Osteoblast (primary cell): ENCODE results near the gene MYO10. TPM values are rescaled to one million over a fixed set of nuclear protein-coding genes. Genes with fewer than 3 reads are reported as not detected.
A peak's percentile ranks its signal among the peaks of the same experiment; 100 is the strongest.

Source experiments
- DNase-seq: peaks from one replicate; pipeline ENCODE4 v3.0.0; 2011; ENCODE audit warnings: low spot score, mixed read lengths; ENCODE audit not compliant: insufficient read length; ENCODE audit errors: missing footprints
- H2AFZ ChIP-seq: 2 replicates; pipeline ENCODE4 v1.6.0; 2011; ENCODE audit warnings: mild to moderate bottlenecking, low read length
- H3K27ac ChIP-seq: 2 replicates; pipeline ENCODE4 v1.5.1; 2011; ENCODE audit warnings: mild to moderate bottlenecking, low read depth, low read length, moderate library complexity
- H3K27me3 ChIP-seq: 2 replicates; pipeline ENCODE4 v1.6.0; 2012; ENCODE audit warnings: mild to moderate bottlenecking, control low read depth, inconsistent platforms, low read length, moderate library complexity; ENCODE audit not compliant: insufficient read depth
- H3K36me3 ChIP-seq: 2 replicates; pipeline ENCODE4 v1.5.1; 2011; ENCODE audit warnings: mild to moderate bottlenecking, low read length, control low read depth, moderate library complexity; ENCODE audit not compliant: insufficient read depth
- H3K4me1 ChIP-seq: 2 replicates; pipeline ENCODE4 v1.5.1; 2011; ENCODE audit warnings: mild to moderate bottlenecking, low read length, control low read depth, moderate library complexity; ENCODE audit not compliant: insufficient read depth
- H3K4me2 ChIP-seq: 2 replicates; pipeline ENCODE4 v1.6.0; 2011; ENCODE audit warnings: mild to moderate bottlenecking, low read length; ENCODE audit not compliant: insufficient read depth
- H3K4me3 ChIP-seq: fragments of 200-600 bp; sonication (generic); 3 replicates; pipeline ENCODE4 v1.5.1; 2012; ENCODE audit warnings: mild to moderate bottlenecking, low read length, inconsistent platforms; ENCODE audit not compliant: insufficient read depth
- H3K79me2 ChIP-seq: 2 replicates; pipeline ENCODE4 v1.6.0; 2012; ENCODE audit warnings: mild to moderate bottlenecking, low read length, control low read depth, inconsistent platforms; ENCODE audit not compliant: insufficient read depth
- H3K9me3 ChIP-seq: 2 replicates; pipeline ENCODE4 v1.5.1; 2011; ENCODE audit warnings: low read depth, low read length, control low read depth
- H4K20me1 ChIP-seq: 2 replicates; pipeline ENCODE4 v1.6.0; 2012; ENCODE audit warnings: mild to moderate bottlenecking, low read length, control low read depth; ENCODE audit not compliant: insufficient read depth
- total RNA-seq: library from RNA; depleted of rRNA; stranded (reverse); fragments of >200 nt; gene quantifications from 2 replicates; pipeline ENCODE4 v1.2.3, GENCODE V29; 2012
- TF ChIP-seq, protein P1 (sequence below): IDR thresholded peaks from 2 replicates; pipeline ENCODE4 v1.5.1; 2011; ENCODE audit warnings: mild to moderate bottlenecking, low read depth, low read length, moderate library complexity; ENCODE audit errors: extremely low read depth

MYO10 gene
- total RNA-seq, 1 donor, result 40.9 TPM

DNA sequence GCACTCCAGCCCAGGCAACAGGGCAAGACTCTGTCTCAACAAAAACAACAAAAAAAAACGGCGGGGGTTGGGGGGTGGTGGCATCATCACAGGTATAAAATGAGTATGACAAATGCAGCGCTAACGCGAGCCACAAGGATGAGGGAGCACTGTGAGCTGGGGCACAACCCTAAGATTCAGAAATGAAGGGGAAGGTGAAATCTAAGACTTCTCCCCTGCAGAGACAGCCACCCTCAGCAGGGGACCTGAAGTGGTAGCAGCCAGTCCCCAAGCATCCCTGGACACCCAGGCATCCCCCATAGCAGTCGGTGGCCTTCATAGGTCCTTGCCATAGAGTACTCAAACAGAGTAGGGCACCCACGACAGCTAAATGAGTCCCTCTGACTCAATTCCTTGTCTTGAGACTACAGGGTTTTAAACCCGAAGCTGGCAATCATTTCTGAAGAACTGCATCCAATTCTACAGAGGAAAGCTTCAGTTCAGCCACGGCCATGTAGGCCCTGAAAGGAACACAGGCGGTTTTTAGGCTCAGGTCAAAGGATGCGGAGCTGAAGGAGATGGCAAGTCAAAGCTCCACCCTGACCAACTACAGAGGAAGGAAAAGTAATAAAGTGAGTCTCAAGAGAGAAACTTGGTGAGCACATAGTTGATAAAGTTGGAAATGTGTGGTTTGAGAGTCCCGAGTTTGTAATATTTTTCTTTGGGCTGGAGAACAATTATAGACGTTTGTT is 50.3 kb downstream of the MYO10 start:
- peak overlapping the region; percentile 88 for H3K27ac ChIP-seq
- H4K20me1 ChIP-seq, result peaks cover 29% of the 10 kb centered on the region
- H3K36me3 ChIP-seq, result no peaks in the 10 kb centered on the region
- no peaks in the 10 kb centered on the region for H3K9me3 ChIP-seq
- TF ChIP-seq, protein P1, sequence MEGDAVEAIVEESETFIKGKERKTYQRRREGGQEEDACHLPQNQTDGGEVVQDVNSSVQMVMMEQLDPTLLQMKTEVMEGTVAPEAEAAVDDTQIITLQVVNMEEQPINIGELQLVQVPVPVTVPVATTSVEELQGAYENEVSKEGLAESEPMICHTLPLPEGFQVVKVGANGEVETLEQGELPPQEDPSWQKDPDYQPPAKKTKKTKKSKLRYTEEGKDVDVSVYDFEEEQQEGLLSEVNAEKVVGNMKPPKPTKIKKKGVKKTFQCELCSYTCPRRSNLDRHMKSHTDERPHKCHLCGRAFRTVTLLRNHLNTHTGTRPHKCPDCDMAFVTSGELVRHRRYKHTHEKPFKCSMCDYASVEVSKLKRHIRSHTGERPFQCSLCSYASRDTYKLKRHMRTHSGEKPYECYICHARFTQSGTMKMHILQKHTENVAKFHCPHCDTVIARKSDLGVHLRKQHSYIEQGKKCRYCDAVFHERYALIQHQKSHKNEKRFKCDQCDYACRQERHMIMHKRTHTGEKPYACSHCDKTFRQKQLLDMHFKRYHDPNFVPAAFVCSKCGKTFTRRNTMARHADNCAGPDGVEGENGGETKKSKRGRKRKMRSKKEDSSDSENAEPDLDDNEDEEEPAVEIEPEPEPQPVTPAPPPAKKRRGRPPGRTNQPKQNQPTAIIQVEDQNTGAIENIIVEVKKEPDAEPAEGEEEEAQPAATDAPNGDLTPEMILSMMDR, result no peak
- peaks cover 92% of the 10 kb centered on the region for H3K79me2 ChIP-seq
- DNase-seq, result peak; percentile 81
- peaks cover 52% of the 10 kb centered on the region for H3K4me1 ChIP-seq
- H3K27me3 ChIP-seq, result no peaks in the 10 kb centered on the region
- peak overlapping the region; percentile 9 for H3K4me3 ChIP-seq
- no peak overlapping the region for H2AFZ ChIP-seq
- H3K4me2 ChIP-seq, result peak overlapping the region; percentile 58

DNA sequence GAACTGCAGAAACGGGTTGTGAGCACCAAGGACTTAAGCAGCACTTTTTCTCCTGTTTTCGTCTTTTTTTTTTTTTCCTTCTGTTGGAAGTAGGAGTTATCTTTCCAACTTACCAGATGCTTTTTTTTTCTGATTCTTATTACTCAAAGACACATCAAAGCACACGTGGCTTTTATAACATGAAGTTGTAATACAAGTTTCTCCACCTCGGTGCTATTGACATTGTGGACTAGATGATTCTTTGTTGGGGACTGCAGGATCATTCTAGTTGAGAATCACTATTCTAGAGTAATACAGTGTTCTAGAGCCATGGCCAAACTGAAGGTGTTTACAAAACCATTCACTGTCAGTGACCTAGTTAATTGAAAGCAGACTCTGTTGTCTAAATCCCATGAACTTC is 51.5 kb downstream of the MYO10 start:
- peaks cover 92% of the 10 kb centered on the region for H3K79me2 ChIP-seq
- H3K4me2 ChIP-seq, result no peak overlapping the region
- H2AFZ ChIP-seq, result no peak overlapping the region
- H3K9me3 ChIP-seq, result no peaks in the 10 kb centered on the region
- H3K27me3 ChIP-seq, result no peaks in the 10 kb centered on the region
- H3K4me1 ChIP-seq, result peaks cover 40% of the 10 kb centered on the region
- H3K4me3 ChIP-seq, result no peak overlapping the region
- H3K36me3 ChIP-seq, result no peaks in the 10 kb centered on the region
- H4K20me1 ChIP-seq, result peaks cover 37% of the 10 kb centered on the region
- DNase-seq, result no peak
- TF ChIP-seq, protein P1, result no peak
- H3K27ac ChIP-seq, result peak overlapping the region; percentile 11

DNA sequence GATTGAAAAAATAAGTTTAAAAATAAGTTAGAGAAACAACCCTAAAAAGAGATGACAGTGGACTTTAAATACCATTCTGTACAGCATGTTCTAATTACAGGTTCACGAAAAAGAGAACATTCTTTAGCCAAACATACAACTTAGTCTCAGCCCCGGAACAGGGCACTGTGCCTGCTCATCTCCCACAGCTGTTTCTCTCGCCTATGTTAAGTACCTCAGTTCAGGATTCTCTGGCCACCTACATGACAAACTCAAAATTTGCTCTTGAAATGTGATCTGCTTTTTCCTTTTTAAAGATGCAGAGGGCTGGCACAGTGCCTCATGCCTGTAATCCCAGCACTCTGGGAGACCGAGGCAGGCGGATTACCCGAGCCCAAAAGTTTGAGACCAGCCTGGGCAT is 52.3 kb downstream of the MYO10 start:
- Histone ChIP-seq H3K79me2 (peaks cover 93% of the 10 kb centered on the region), H3K27ac (no peak overlapping the region), H4K20me1 (peaks cover 45% of the 10 kb centered on the region), H2AFZ (no peak overlapping the region), H3K4me1 (peaks cover 33% of the 10 kb centered on the region), H3K9me3 (no peaks in the 10 kb centered on the region), H3K27me3 (no peaks in the 10 kb centered on the region), H3K36me3 (no peaks in the 10 kb centered on the region), H3K4me2 (no peak overlapping the region), H3K4me3 (no peak overlapping the region)
- DNase-seq, result no peak
- TF ChIP-seq, protein P1, result no peak

DNA sequence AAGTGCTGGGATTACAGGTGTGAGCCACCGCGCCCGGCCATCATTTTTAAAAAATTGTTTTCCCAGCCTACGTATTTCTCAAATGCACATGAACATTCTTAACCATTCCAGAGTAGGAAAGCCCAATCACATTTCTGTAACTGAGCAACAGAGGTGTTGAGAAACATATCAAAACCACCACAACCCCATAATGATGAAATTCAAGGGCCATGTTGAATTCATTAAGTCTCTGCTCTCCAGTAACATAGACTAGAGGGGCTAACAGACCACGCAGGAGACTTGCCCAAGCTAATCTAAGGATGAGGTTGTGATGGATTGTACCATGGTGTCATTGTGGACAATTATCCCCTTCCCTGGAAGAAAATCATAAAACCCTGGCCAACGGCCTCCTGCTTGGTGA is 52.9 kb downstream of the MYO10 start:
- Histone ChIP-seq H3K4me3 (no peak overlapping the region), H3K4me2 (no peak overlapping the region), H4K20me1 (peaks cover 47% of the 10 kb centered on the region), H3K79me2 (peaks cover 93% of the 10 kb centered on the region), H3K9me3 (no peaks in the 10 kb centered on the region), H3K4me1 (peaks cover 27% of the 10 kb centered on the region), H3K27me3 (no peaks in the 10 kb centered on the region), H3K27ac (no peak overlapping the region), H3K36me3 (no peaks in the 10 kb centered on the region), H2AFZ (no peak overlapping the region)
- TF ChIP-seq, protein P1, result no peak
- DNase-seq, result no peak
